Fibroblast of upper back skin (primary cell): Measurements from ENCODE around the gene FAM53A.
"Not testable (repeated sequence)": the region's sequence is repeated elsewhere in the genome, so short reads cannot be mapped to it uniquely, and the experiment has no call there.

Experiments
- DNase-seq: peaks from one replicate; pipeline ENCODE4 v3.0.0-alpha.2; 2013

FAM53A gene

GRCh38 chr4:1716065-1716945 is 32.2 kb upstream of the FAM53A start:
- DNase-seq: no peak

- DNase-seq: no peak
Observed at GRCh38 chr4:1715002-1715758, 31.1 kb upstream of the FAM53A start.

- no peak for DNase-seq
Observed at GRCh38 chr4:1714303-1715001, 30.3 kb upstream of the FAM53A start.

- DNase-seq: no peak
Observed at GRCh38 chr4:1713003-1713851, 29.1 kb upstream of the FAM53A start.

GRCh38 chr4:1712216-1713002 is 28.3 kb upstream of the FAM53A start, which contains the start of gene SLBP:
TSS of gene SLBP (minus strand) at chr4:1712319. CDS start at chr4:1712188, 131 bp downstream.
- DNase-seq: peak; percentile 89

GRCh38 chr4:1711571-1712215 is 27.6 kb upstream of the FAM53A start:
- peak; percentile 28 for DNase-seq

- DNase-seq: no peak
Observed at GRCh38 chr4:1711055-1711570, 27.0 kb upstream of the FAM53A start.

GRCh38 chr4:1708581-1708980 is 24.5 kb upstream of the FAM53A start:
- DNase-seq: no peak

GRCh38 chr4:1706358-1706757 is 22.2 kb upstream of the FAM53A start:
- no peak for DNase-seq

GRCh38 chr4:1705732-1706131 is 21.6 kb upstream of the FAM53A start:
- no peak for DNase-seq

- DNase-seq: no peak
Observed at GRCh38 chr4:1703867-1704266, 19.8 kb upstream of the FAM53A start.

- DNase-seq: not testable (repeated sequence)
Observed at GRCh38 chr4:1701671-1702070, 17.6 kb upstream of the FAM53A start.

- no peak for DNase-seq
Observed at GRCh38 chr4:1695913-1696312, 11.8 kb upstream of the FAM53A start.

GRCh38 chr4:1693131-1693896 is 9.2 kb upstream of the FAM53A start:
- DNase-seq: peak; percentile 66

- no peak for DNase-seq
Observed at GRCh38 chr4:1691737-1692373, 7.7 kb upstream of the FAM53A start.

GRCh38 chr4:1690698-1691097 is 6.6 kb upstream of the FAM53A start:
- no peak for DNase-seq

- no peak for DNase-seq
Observed at GRCh38 chr4:1686440-1687036, 2.4 kb upstream of the FAM53A start.

GRCh38 chr4:1685235-1686150 is 1.4 kb upstream of the FAM53A start:
- DNase-seq: no peak
